GM10266 (cell line): ENCODE data around the gene RAPGEF4.

ENCODE experiments used
- DNase-seq: peaks from one replicate; pipeline ENCODE4 v3.0.0; 2012; ENCODE audit errors: extremely low spot score
- TF ChIP-seq, protein P1 (sequence below): IDR thresholded peaks from 2 replicates; pipeline ENCODE4 v1.5.1; 2012; ENCODE audit warnings: mild to moderate bottlenecking, low read depth; ENCODE audit not compliant: control insufficient read depth, insufficient read depth; ENCODE audit errors: missing control alignments

Gene RAPGEF4

DNA sequence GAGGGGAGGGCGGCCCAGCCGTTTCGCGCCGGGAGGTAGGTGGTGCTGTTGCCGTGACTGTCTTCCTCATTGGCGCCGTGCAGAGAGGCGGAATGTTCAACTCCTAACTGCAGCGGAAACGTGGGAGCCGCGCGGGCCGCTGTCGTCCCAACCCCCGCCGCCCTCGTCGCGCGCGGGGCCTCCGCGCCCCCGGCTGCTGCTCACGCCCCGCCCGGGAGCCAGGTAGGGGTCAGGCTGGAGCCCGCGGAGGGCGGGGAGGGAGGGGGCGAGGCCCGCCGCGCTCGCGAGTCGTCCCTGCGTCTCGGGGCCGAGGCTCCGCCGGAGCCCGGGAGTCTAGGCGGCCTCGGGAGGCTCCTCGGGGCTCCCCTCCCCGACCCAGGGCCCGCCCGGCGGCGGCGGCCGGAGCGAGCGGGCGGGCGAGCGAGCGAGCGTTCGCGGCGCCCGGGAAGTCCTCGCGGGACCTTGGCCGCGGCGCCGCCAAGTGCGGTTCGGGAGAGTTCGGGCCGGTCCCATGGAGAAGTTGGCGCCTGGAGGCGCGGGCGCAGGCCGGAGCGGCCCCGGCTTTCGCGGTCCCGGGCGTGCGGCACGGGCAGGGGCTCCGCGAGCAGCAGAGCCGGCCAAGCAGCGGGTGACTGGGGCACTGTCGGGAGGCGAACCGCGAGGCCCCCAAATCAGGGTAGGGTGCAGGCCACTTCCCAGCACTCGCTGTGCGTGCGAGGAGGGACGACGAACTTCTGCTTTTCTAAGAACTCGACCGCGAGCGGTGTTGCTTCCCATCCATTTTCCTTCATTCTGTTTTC, 340.3 kb downstream of the RAPGEF4 start, which contains the start of gene MAP3K20:
MAP3K20 (plus strand) TSS at position 66 of the 800 bp plus-strand sequence. CDS start 15,186 bp downstream, outside the sequence.
- DNase-seq: peak; percentile 77
- TF ChIP-seq, protein P1, sequence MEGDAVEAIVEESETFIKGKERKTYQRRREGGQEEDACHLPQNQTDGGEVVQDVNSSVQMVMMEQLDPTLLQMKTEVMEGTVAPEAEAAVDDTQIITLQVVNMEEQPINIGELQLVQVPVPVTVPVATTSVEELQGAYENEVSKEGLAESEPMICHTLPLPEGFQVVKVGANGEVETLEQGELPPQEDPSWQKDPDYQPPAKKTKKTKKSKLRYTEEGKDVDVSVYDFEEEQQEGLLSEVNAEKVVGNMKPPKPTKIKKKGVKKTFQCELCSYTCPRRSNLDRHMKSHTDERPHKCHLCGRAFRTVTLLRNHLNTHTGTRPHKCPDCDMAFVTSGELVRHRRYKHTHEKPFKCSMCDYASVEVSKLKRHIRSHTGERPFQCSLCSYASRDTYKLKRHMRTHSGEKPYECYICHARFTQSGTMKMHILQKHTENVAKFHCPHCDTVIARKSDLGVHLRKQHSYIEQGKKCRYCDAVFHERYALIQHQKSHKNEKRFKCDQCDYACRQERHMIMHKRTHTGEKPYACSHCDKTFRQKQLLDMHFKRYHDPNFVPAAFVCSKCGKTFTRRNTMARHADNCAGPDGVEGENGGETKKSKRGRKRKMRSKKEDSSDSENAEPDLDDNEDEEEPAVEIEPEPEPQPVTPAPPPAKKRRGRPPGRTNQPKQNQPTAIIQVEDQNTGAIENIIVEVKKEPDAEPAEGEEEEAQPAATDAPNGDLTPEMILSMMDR: peak; percentile 71

DNA sequence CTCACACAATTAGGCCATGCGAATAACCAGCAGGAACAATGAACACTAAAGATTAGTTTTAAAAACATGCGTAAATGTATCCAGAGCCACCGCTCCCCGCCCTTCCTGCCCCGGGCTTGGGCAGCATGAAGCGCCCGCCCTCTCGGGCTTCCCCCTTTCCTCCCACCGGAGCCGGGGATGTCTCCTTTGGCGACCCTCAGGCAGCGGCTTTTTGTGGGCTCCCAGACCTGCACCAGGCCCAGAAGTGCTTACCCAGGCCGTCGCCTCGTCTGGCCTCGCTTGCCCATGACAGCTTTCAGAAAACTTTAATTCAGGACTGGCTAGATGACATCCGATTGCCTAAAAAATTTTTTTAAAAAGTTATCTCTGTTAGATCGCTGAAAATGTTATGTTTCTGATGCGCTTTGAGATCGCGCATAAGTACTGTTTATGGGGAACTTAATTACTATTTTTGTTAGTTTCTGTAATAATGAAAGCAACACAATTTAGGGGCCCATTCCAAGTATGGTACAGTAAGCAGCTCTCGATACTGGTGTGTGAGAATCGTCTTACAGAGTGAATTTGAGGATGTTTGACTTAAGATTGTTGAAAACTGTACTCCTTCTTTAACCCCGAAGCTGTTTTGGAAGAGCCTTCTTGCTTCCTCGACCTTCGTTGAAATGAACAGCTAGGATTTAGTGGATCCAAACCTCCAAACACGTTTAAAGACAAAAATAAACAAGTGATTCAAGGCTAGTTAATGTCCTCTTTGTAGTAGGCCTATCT, 341.1 kb downstream of the RAPGEF4 start:
- TF ChIP-seq, protein P1: no peak
- peak; percentile 42 for DNase-seq

DNA sequence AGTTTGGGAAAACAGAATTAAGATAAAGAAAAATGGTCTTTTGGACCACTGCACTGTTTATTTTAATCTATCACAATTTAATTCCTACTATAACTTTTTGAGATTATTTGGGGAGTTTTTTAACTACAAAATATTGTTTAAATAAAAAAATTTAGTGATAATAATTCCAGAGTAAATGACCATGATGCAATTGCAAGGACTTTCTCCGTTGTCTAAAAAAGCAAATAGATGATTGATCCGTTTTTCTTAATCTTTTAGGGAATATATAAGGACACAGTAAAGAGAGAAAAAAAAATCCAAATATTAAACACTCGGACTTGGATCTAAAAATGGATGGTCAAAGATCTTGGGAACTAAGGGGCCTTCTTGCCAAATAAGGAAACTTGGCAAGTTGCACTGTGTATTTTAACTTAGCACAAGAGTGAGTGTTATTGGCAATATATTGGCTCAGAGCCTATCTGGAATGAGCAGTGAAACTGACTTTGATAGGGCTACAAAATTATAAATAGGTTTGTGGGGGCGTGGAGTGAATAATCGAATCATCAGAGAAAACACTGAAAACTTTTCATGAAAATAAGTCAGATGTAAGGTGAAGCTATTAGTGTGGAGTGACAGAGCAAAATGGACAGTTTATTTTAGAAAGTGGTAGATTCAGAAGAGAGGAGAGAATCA, 342.0 kb downstream of the RAPGEF4 start:
- TF ChIP-seq, protein P1: no peak
- no peak for DNase-seq

DNA sequence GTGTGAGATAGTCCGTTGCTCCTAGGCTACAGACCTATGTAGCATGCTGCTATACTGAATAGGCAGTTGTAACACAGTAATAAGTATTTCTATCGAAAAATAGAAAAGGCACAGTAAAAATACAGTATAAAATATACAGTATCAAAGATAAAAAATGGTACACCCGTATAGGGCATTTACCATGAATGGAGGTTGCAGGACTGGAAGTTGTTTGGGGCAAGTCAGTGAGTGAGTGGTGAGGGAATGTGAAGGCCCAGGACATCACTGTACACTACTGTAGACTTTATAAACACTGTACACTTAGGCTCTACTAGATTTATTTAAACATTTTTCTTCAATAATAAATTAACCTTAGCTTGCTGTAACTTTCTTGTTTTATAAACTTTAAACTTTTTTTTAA, 343.5 kb downstream of the RAPGEF4 start:
- TF ChIP-seq, protein P1: no peak

DNA sequence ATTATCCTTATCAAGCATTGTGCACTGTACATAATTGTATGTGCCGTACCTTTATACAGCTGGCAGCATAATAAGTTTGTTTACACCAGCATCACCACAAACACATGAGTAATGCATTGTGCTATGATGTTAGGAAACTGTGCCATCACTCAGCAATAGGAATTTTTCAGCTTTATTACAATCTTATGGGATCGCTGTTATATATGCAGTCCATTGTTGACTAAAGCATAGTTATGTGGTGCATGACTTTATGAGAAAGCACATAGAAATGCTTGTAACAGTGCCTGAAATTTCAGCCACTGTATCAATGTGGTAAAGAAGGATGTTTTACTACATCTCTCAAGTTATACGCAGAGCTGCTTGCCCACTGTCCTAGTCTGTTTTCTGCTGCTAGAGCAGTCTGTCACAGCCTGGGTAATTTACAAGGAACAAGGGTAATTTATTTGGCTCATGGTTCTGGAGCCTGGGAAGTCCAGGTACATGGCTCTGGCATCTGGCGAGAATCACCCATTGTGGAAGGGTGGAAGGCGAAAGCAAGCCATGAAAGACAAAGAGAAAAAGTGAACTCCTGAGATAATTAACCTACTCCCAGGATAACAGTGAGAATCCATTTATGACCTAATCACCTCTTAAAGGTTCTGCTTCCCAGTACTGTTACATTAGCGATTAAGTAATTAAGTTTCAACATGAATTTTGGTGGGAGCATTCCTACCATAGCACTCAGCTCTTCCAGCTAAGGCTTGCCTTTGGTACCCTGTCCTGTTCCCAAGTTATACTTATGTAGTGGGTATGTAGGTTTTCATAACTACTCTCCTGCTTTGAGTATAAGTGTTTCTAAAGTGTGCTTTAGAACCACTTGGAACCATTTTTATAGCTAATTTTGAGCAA, 344.6 kb downstream of the RAPGEF4 start:
- TF ChIP-seq, protein P1: no peak
- no peak for DNase-seq

More for the DNA sequence above, 343.5 kb downstream of the RAPGEF4 start:
- DNase-seq: no peak

DNA sequence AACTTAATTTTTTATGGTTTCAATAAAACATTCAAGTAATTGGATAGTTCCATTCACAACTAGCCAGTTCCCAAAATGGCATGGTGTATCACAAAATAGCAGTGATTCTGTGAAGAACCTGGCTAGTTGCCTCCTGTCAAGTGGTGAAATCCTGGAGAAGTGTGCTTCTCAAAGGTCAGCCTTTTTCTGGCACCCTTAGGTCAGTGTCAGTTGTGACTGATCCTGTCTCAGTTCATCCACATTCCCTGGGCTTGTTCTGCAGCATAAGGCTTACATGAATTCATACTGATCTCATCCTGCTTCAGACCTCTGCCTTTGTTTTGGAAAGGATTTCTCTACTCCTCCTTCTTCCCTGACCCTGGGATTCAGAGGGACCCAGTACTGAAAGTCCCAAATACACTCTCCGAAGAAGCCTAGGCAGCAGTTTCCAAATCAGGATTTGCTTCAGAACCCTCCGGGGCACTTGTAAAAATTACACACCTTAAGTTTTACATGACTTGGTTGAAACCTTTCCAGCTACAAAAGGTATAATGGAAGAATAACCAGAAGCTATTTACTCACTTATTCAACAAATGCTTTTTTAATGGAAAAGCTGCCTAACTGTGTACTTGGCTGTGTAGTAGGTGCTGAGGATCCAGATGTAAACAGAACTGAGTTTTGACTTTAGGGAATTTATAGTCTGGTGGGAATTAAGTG, 351.0 kb downstream of the RAPGEF4 start:
- TF ChIP-seq, protein P1: no peak
- DNase-seq: no peak
